DND-41 (cell line): ENCODE data around the gene NBEAL2.

ENCODE experiments used
- CTCF ChIP-seq: IDR thresholded peaks from 2 replicates; pipeline ENCODE4 v1.5.1; 2012; ENCODE audit warnings: borderline replicate concordance, low read length, moderate library complexity, mild to moderate bottlenecking; ENCODE audit not compliant: poor library complexity, severe bottlenecking; ENCODE audit errors: extremely low read depth
- EZH2 ChIP-seq: IDR thresholded peaks from 3 replicates; pipeline ENCODE4 v1.6.1; 2012; ENCODE audit warnings: borderline replicate concordance, low read depth, mild to moderate bottlenecking, moderate library complexity, low read length, inconsistent platforms; ENCODE audit not compliant: severe bottlenecking

DNA sequence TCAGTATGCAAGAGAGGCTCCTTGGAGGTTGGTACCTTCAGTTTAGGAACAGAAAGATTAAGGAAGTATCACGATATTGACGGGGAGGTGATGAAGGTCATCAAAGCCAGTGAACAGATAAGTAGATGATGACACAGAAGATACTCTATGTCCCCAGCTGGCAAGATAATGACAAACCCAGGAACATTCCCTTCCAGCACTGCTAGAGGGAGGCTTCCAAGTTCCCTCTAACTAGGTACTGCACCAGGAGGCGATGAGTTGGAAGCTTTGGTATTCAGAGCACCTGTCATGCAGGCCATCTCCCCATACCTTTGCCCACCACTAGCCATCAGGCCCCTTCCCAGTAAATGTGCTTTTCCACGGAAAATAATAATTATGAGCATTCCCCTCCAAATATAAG lies 40.8 kb downstream of the NBEAL2 start:
- TF ChIP-seq EZH2 (no peak), CTCF (no peak)
